K562 (cell line): ENCODE data around the gene SLC38A1. TPM values are rescaled to one million over a fixed set of nuclear protein-coding genes. Genes with fewer than 3 reads are reported as not detected.

Source experiments
- ATAC-seq: fragments of 200-7000 bp; cut with Tn5 transposase; 3 replicates; pipeline ENCODE4 v1.9.1; 2020; ENCODE audit warnings: moderate library complexity
- BruUV-seq: library from RNA; stranded (reverse); fragments of 400-500 nt; replicated peaks from 2 replicates; lab custom pipeline; 2021; lab: Mats Ljungman, UMichigan
- CTCF ChIA-PET: fragments of 300-600 bp; formaldehyde crosslinking; extraction: SDS; loops from one replicate; lab custom pipeline; 2021; ENCODE audit warnings: low intra/inter-chr PET ratio; lab: Yijun Ruan, JAX
- POLR2A ChIA-PET: fragments of 300-600, 350-650 bp; sonication (Branson Sonifier 250); formaldehyde crosslinking; extraction: SDS; loops from one replicate; lab custom pipeline; 2021; ENCODE audit warnings: antibody characterized with exemption, inconsistent platforms; lab: Yijun Ruan, JAX
- DNase-seq, 4 experiments: peaks; one replicate each; pipeline versions ENCODE4 v3.0.0 to v3.0.0-alpha.2; 2011 to 2018; ENCODE audit warnings: low spot score in 3 of 4, mixed read lengths in 3 of 4; ENCODE audit errors: extremely low read depth in 1 of 4
- FAIRE-seq: peaks from 2 replicates; lab custom pipeline; 2011; peaks lifted over from hg19 to GRCh38; lab: Jason Lieb, UNC
- H2AFZ ChIP-seq: 2 replicates; pipeline ENCODE4 v1.6.0; 2011; ENCODE audit warnings: low read depth, low read length, control low read depth, inconsistent platforms
- H3K27ac ChIP-seq: fragments of 200-600 bp; 3 replicates; pipeline ENCODE4 v1.8.0; 2011; ENCODE audit warnings: low read depth, mild to moderate bottlenecking, control low read depth, inconsistent platforms, low read length, moderate library complexity, mixed read lengths; ENCODE audit errors: extremely low read depth
- H3K27me3 ChIP-seq, 2 experiments: fragments of 300-600 bp in 1 of 2; 2 replicates in 1 of 2; 3 replicates in 1 of 2; pipeline versions ENCODE4 v1.6.0 to v1.8.0; 2011; ENCODE audit warnings: inconsistent platforms in 2 of 2, low read length in 2 of 2, mild to moderate bottlenecking in 1 of 2, mixed read lengths in 1 of 2, moderate library complexity in 1 of 2; ENCODE audit not compliant: control insufficient read depth in 2 of 2, insufficient read depth in 2 of 2
- H3K36me3 ChIP-seq: fragments of 300-600 bp; 3 replicates; pipeline ENCODE4 v1.8.0; 2011; ENCODE audit warnings: mild to moderate bottlenecking, low read length, inconsistent platforms; ENCODE audit not compliant: control insufficient read depth, insufficient read depth
- H3K4me1 ChIP-seq, 2 experiments: fragments of 200-600 bp in 1 of 2; replicated peaks in 1 of 2; 2 replicates in 1 of 2; 3 replicates in 1 of 2; pipeline versions ENCODE4 v1.5.1 to v1.8.0; 2011; ENCODE audit warnings: inconsistent platforms in 2 of 2, low read length in 2 of 2, mild to moderate bottlenecking in 1 of 2, mixed read lengths in 1 of 2, moderate library complexity in 1 of 2; ENCODE audit not compliant: control insufficient read depth in 2 of 2, insufficient read depth in 2 of 2
- H3K4me2 ChIP-seq: 2 replicates; pipeline ENCODE4 v1.6.1; 2011; ENCODE audit warnings: low read length, control low read depth, inconsistent platforms, mixed read lengths; ENCODE audit not compliant: insufficient read depth
- H3K4me3 ChIP-seq: fragments of 200-600 bp; sonication (generic), shearing (Covaris generic); 2 replicates; pipeline ENCODE4 v1.5.1; 2016; ENCODE audit warnings: control low read depth, inconsistent platforms
- H3K79me2 ChIP-seq: fragments of 200-600 bp; 3 replicates; pipeline ENCODE4 v1.8.0; 2011; ENCODE audit warnings: low read length, inconsistent platforms; ENCODE audit not compliant: control insufficient read depth, insufficient read depth
- H3K9ac ChIP-seq, 2 experiments: 2 replicates each; pipeline versions ENCODE4 v1.6.0 to v1.6.1; 2011; ENCODE audit warnings: low read depth in 2 of 2, low read length in 2 of 2, control low read depth in 1 of 2, inconsistent platforms in 1 of 2, mild to moderate bottlenecking in 1 of 2, mixed read lengths in 1 of 2; ENCODE audit not compliant: insufficient read depth in 1 of 2
- H3K9me1 ChIP-seq: one replicate; pipeline ENCODE4 v1.6.0; 2011; ENCODE audit warnings: inconsistent platforms, mild to moderate bottlenecking, low read length, moderate library complexity; ENCODE audit not compliant: control insufficient read depth, insufficient read depth
- H3K9me3 ChIP-seq: replicated peaks from 2 replicates; pipeline ENCODE4 v1.5.1; 2011; ENCODE audit warnings: low read depth, low read length, inconsistent platforms; ENCODE audit not compliant: control insufficient read depth, insufficient read depth
- H4K20me1 ChIP-seq: replicated peaks from 2 replicates; pipeline ENCODE4 v1.6.1; 2011; ENCODE audit warnings: low read length, inconsistent platforms, mixed read lengths; ENCODE audit not compliant: control insufficient read depth, insufficient read depth
- ADNP ChIP-seq: fragments of 200-800 bp; sonication (Bioruptor generic); IDR thresholded peaks from 2 replicates; pipeline ENCODE4 v1.6.1; 2016; ENCODE audit warnings: missing genetic modification characterization, missing compliant biosample characterization
- ARID1B ChIP-seq: fragments of 450-650 bp; IDR thresholded peaks from 2 replicates; pipeline ENCODE4 v1.6.1; 2016; ENCODE audit warnings: antibody characterized with exemption, mild to moderate bottlenecking, inconsistent platforms
- ATF3 ChIP-seq, 2 experiments: fragments of 450-650 bp in 1 of 2; sonication (generic) in 1 of 2; formaldehyde crosslinking in 1 of 2; IDR thresholded peaks in 1 of 2; conservative IDR thresholded peaks in 1 of 2; 2 replicates each; pipeline versions ENCODE4 v1.6.1 to v1.8.1; 2016 to 2023; ENCODE audit warnings: mild to moderate bottlenecking in 2 of 2, moderate library complexity in 2 of 2, inconsistent platforms in 1 of 2, missing genetic modification reagents in 1 of 2
- GABPB2 ChIP-seq: fragments of 250-450 bp; sonication (Bioruptor Pico); conservative IDR thresholded peaks from 2 replicates; pipeline ENCODE4 v1.5.1; 2021; ENCODE audit warnings: mild to moderate bottlenecking
- IFI16 ChIP-seq: fragments of 250-450 bp; sonication (Bioruptor Pico); IDR thresholded peaks from 2 replicates; pipeline ENCODE4 v2.1.2; 2022; ENCODE audit warnings: mild to moderate bottlenecking, inconsistent platforms
- MYBL2 ChIP-seq, 2 experiments: fragments of 450-650 bp in 1 of 2; sonication (generic) in 1 of 2; formaldehyde crosslinking in 1 of 2; IDR thresholded peaks; 2 replicates each; pipeline versions ENCODE4 v1.6.1 to v1.8.1; 2017 to 2022; ENCODE audit warnings: borderline replicate concordance in 1 of 2, inconsistent platforms in 1 of 2, low read depth in 1 of 2, mild to moderate bottlenecking in 1 of 2, missing genetic modification reagents in 1 of 2, moderate library complexity in 1 of 2
- NKRF ChIP-seq: fragments of 450-650 bp; IDR thresholded peaks from 2 replicates; pipeline ENCODE4 v1.6.1; 2016; ENCODE audit warnings: borderline replicate concordance
- NRF1 ChIP-seq, 2 experiments: fragments of 450-650 bp; IDR thresholded peaks in 1 of 2; conservative IDR thresholded peaks in 1 of 2; 2 replicates each; pipeline ENCODE4 v1.6.1; 2014; ENCODE audit warnings: mild to moderate bottlenecking in 2 of 2
- WGBS: fragments of 100-300 bp; shearing (Covaris generic); methylation state at CpG from one replicate; pipeline ENCODE4 v1.1.6; 2016; ENCODE audit warnings: low coverage, mixed read lengths; ENCODE audit not compliant: insufficient coverage; ENCODE audit errors: missing lambda C conversion rate; 5-methylcytosine and 5-hydroxymethylcytosine counted together
- in situ Hi-C: fragments of 300-500 bp; cut with MboI; formaldehyde crosslinking; loops from 4 replicates; pipeline ENCODE4 v1.15.0; 2018; ENCODE audit warnings: inconsistent platforms, mixed read lengths
- intact Hi-C: fragments of 100-400 bp; cut with micrococcal nuclease; formaldehyde crosslinking; loops from 2 replicates; pipeline ENCODE4 v1.14.2; 2022
- polyA plus RNA-seq, 8 experiments: library from polyadenylated mRNA; depleted of rRNA in 4 of 8; stranded (reverse) in 5 of 8; unstranded in 3 of 8; fragments of >200 nt; fragmentation: Nextera tagmentation in 2 of 8; fragmentation: Illumina TruSeq in 1 of 8; extraction: Ambion mirVana in 2 of 8; extraction: Trizol in 1 of 8; gene quantifications; 2 replicates each; pipeline versions ENCODE4 v1.2.1 to v1.2.3, GENCODE V29; 2011 to 2014; ENCODE audit warnings: inconsistent platforms in 1 of 8, missing spikeins in 1 of 8
- total RNA-seq, 7 experiments: library from RNA; depleted of rRNA in 6 of 7; stranded (reverse); fragments of >200 nt in 6 of 7; fragmentation: Illumina TruSeq in 2 of 7; extraction: Trizol in 2 of 7; gene quantifications; 2 replicates each; pipeline versions ENCODE4 v1.2.1 to v1.2.3, GENCODE V29; 2011 to 2021; ENCODE audit warnings: low replicate concordance in 1 of 7
- TF ChIP-seq, protein P1 (sequence below), 2 experiments: fragments of 250-450 bp in 1 of 2; fragments of 450-650 bp in 1 of 2; sonication (Bioruptor Pico) in 1 of 2; IDR thresholded peaks; 2 replicates each; pipeline versions ENCODE4 v1.6.1 to v1.8.0; 2016 to 2021; ENCODE audit warnings: mild to moderate bottlenecking in 2 of 2, moderate library complexity in 2 of 2, missing compliant biosample characterization in 1 of 2, missing genetic modification characterization in 1 of 2

The SLC38A1 gene
- total and polyA plus RNA-seq, 9 of the 15 experiments (the other 6 are each of a cell fraction or from before 2014, with no cell fraction given) = 51.9 to 112 (median 75.0) TPM

GRCh38 chr12:46266869-46267574, 1.8 kb downstream of the SLC38A1 start (continued):
- 0 out of 2 replicates have a peak, but pooled peaks have one; percentile 27 for TF ChIP-seq NKRF

DNA sequence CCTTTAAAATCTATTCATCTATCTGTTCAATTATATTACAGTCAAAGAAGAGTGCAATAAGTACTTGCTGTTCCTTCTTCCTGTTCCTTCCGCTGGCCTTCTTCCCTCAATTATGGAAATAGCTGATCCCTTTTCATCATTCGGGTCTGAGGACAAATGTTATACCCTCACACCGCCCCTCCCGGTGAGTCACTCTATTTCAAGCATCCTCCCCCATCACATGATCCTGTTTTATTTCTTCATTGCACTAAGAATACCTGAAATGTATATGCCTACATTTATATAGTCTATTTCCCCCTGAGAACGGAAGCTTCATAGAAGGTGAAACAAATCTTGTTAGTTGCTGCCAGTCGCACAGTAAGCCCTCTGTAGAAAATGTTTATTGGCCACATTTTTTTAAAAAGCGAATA, 2.5 kb downstream of the SLC38A1 start:
- H3K27ac ChIP-seq = peak overlapping the region; percentile 96
- FAIRE-seq (peak; percentile 69), DNase-seq (peak; percentile 29 to 67 (median 47)), ATAC-seq (peak; percentile 14)
- ChIA-PET POLR2A (interaction anchor here (0.7 to 1.5 kb wide), 5 partner anchors 8 to 58 kb away, joined by 3 to 6 read pairs (median 3); no protein-coding TSS in a partner anchor), CTCF (no interaction called here)
- H2AFZ ChIP-seq = no peak overlapping the region
- in situ Hi-C loops (no loop called here), intact Hi-C loops (loop anchor here (5.0 to 10.0 kb wide), 4 partner anchors 84 to 288 kb away; partner anchors contain the start of gene SCAF11)
- H3K36me3 ChIP-seq = peaks cover 19% of the 10 kb centered on the region; the same call in 1 of the 3 replicates
- BruUV-seq = no TSS peak
- peak overlapping the region; percentile 94 for H3K4me2 ChIP-seq
- peak overlapping the region; percentile 98 to 99; a peak in 3 of 4 replicates for H3K9ac ChIP-seq
- H3K27me3 ChIP-seq = no peaks in the 10 kb centered on the region
- 4% methylated on average over 6 of the region's 7 CpGs for WGBS
- H3K79me2 ChIP-seq = peaks cover 74% of the 10 kb centered on the region
- peak overlapping the region; percentile 83 for H3K4me3 ChIP-seq
- H3K9me3 ChIP-seq = no peaks in the 10 kb centered on the region
- H4K20me1 ChIP-seq = peaks cover 24% of the 10 kb centered on the region
- peaks cover 33% of the 10 kb centered on the region in 2 experiments; a peak in 4 of 5 replicates for H3K4me1 ChIP-seq
- peaks cover 4% of the 10 kb centered on the region for H3K9me1 ChIP-seq
- no peak for TF ChIP-seq NRF1 (conservative IDR thresholded peaks at IDR 0.05 in 1 of 2, IDR thresholded peaks at IDR 0.05 in 1 of 2)
- no peak for TF ChIP-seq IFI16
- TF ChIP-seq GABPB2 = no peak
- TF ChIP-seq ARID1B = no peak
- no peak for TF ChIP-seq ADNP (tag)
- no peak for TF ChIP-seq MYBL2 (IDR thresholded peaks at IDR 0.05; ENCODE audit: low read depth)
- no peak for TF ChIP-seq MYBL2 (CRISPR knock-in tag; IDR thresholded peaks at IDR 0.05; ENCODE audit: borderline replicate concordance)
- TF ChIP-seq ATF3 (IDR thresholded peaks at IDR 0.05) = peak; percentile 78
- no peak for TF ChIP-seq ATF3 (CRISPR knock-in tag; conservative IDR thresholded peaks at IDR 0.05)
- TF ChIP-seq, protein P1, sequence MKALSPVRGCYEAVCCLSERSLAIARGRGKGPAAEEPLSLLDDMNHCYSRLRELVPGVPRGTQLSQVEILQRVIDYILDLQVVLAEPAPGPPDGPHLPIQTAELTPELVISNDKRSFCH (CRISPR knock-in tag; IDR thresholded peaks at IDR 0.05) = no peak
- TF ChIP-seq, protein P1 (tag; IDR thresholded peaks at IDR 0.05) = no peak
